NCI-H1436 treated with DMSO at 0.1 percent for 48 hours (cell line): ENCODE measurements around the gene TSPAN9.

Source experiments
- DNase-seq: peaks from one replicate; lab custom pipeline; 2025; lab: John Stamatoyannopoulos, UW

Gene TSPAN9

GRCh38 chr12:3299929-3300832, 223.0 kb downstream of the TSPAN9 start:
- peak; percentile 49 for DNase-seq

- no peak for DNase-seq
Measured at GRCh38 chr12:3300833-3301401, 223.7 kb downstream of the TSPAN9 start.

- DNase-seq, result no peak
Measured at GRCh38 chr12:3302401-3303041, 225.3 kb downstream of the TSPAN9 start.

- DNase-seq, result no peak
Measured at GRCh38 chr12:3303410-3304136, 226.4 kb downstream of the TSPAN9 start.

GRCh38 chr12:3304436-3305165, 227.4 kb downstream of the TSPAN9 start:
- DNase-seq, result no peak

- no peak for DNase-seq
Measured at GRCh38 chr12:3305464-3305863, 228.3 kb downstream of the TSPAN9 start.

GRCh38 chr12:3305904-3306619, 228.9 kb downstream of the TSPAN9 start:
- DNase-seq, result no peak

GRCh38 chr12:3307389-3307788, 230.2 kb downstream of the TSPAN9 start:
- DNase-seq, result no peak

- DNase-seq, result no peak
Measured at GRCh38 chr12:3308063-3308462, 230.9 kb downstream of the TSPAN9 start.

GRCh38 chr12:3308609-3309008, 231.4 kb downstream of the TSPAN9 start:
- no peak for DNase-seq

- no peak for DNase-seq
Measured at GRCh38 chr12:3309805-3310204, 232.6 kb downstream of the TSPAN9 start.

- DNase-seq, result no peak
Measured at GRCh38 chr12:3310271-3311026, 233.3 kb downstream of the TSPAN9 start.

GRCh38 chr12:3311027-3311402, 233.8 kb downstream of the TSPAN9 start:
- DNase-seq, result no peak

- DNase-seq, result no peak
Measured at GRCh38 chr12:3311491-3312103, 234.4 kb downstream of the TSPAN9 start.

GRCh38 chr12:3313066-3313465, 235.9 kb downstream of the TSPAN9 start:
- no peak for DNase-seq

GRCh38 chr12:3313675-3314663, 236.8 kb downstream of the TSPAN9 start:
- no peak for DNase-seq

- DNase-seq, result no peak
Measured at GRCh38 chr12:3315201-3315661, 238.1 kb downstream of the TSPAN9 start.

- no peak for DNase-seq
Measured at GRCh38 chr12:3316776-3317480, 239.7 kb downstream of the TSPAN9 start.
